Sigmoid colon (tissue), 4 donors: Measurements from ENCODE around the gene PAX3.

Source experiments
- EP300 ChIP-seq, 4 donors: sonication (generic); formaldehyde crosslinking; IDR thresholded peaks; one replicate each; pipeline ENCODE4 v1.6.1; 2017; ENCODE audit warnings: antibody characterized with exemption in 4 of 4
- POLR2AphosphoS5 ChIP-seq, 4 donors: sonication (generic); formaldehyde crosslinking; IDR thresholded peaks; one replicate each; pipeline ENCODE4 v1.6.1; 2017; ENCODE audit warnings: antibody characterized with exemption in 4 of 4
- TF ChIP-seq, protein P1 (sequence below), 4 experiments: fragments of 450-650 bp in 3 of 4; fragments of 200-600 bp in 1 of 4; IDR thresholded peaks; one replicate each; pipeline ENCODE4 v1.5.1; 2016 to 2019; ENCODE audit warnings: antibody characterized with exemption in 4 of 4, mild to moderate bottlenecking in 3 of 4, moderate library complexity in 2 of 4

- TF ChIP-seq POLR2AphosphoS5 (IDR thresholded peaks at IDR 0.05) (no peak), EP300 (IDR thresholded peaks at IDR 0.05) (no peak)
- TF ChIP-seq, protein P1, sequence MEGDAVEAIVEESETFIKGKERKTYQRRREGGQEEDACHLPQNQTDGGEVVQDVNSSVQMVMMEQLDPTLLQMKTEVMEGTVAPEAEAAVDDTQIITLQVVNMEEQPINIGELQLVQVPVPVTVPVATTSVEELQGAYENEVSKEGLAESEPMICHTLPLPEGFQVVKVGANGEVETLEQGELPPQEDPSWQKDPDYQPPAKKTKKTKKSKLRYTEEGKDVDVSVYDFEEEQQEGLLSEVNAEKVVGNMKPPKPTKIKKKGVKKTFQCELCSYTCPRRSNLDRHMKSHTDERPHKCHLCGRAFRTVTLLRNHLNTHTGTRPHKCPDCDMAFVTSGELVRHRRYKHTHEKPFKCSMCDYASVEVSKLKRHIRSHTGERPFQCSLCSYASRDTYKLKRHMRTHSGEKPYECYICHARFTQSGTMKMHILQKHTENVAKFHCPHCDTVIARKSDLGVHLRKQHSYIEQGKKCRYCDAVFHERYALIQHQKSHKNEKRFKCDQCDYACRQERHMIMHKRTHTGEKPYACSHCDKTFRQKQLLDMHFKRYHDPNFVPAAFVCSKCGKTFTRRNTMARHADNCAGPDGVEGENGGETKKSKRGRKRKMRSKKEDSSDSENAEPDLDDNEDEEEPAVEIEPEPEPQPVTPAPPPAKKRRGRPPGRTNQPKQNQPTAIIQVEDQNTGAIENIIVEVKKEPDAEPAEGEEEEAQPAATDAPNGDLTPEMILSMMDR (IDR thresholded peaks at IDR 0.05), result no peak
These were observed 2.4 kb upstream of the PAX3 start for GRCh38 chr2:222301053-222301795.
